Gastrocnemius medialis (tissue), 4 donors: ENCODE measurements around the gene DNMT3L.

Source experiments
- CTCF ChIP-seq, 5 experiments: fragments of 450-650 bp in 3 of 5; fragments of 200-600 bp in 2 of 5; sonication (generic) in 2 of 5; IDR thresholded peaks in 4 of 5; conservative IDR thresholded peaks in 1 of 5; 1 replicate in 4 of 5; 2 replicates in 1 of 5; pipeline ENCODE4 v1.5.1; 2016 to 2019; ENCODE audit warnings: antibody characterized with exemption in 5 of 5, mild to moderate bottlenecking in 3 of 5, moderate library complexity in 3 of 5
- POLR2A ChIP-seq, 2 donors: fragments of 450-650 bp; IDR thresholded peaks; one replicate each; pipeline ENCODE4 v1.6.1; 2017; ENCODE audit warnings: antibody characterized with exemption in 2 of 2, mild to moderate bottlenecking in 2 of 2, moderate library complexity in 2 of 2

- TF ChIP-seq CTCF (IDR thresholded peaks at IDR 0.05 in 4 of 5, conservative IDR thresholded peaks at IDR 0.05 in 1 of 5) (no peak), POLR2A (IDR thresholded peaks at IDR 0.05) (no peak)
Measured at GRCh38 chr21:44283948-44284347, 22.3 kb upstream of the DNMT3L start.
